ENCODE measurements around the gene NRDE2. TPM values are rescaled to one million over a fixed set of nuclear protein-coding genes. Genes with fewer than 3 reads are reported as not detected.

Gene NRDE2
- total RNA-seq, 1 donor = 12.1 TPM

GRCh38 chr14:90301122-90301521, 30.6 kb downstream of the NRDE2 start:
- no peak for TF ChIP-seq CTCF (IDR thresholded peaks at IDR 0.05; ENCODE audit: insufficient read depth, low read depth, low read length)
- no peak for DNase-seq (ENCODE audit: low read depth)

GRCh38 chr14:90300611-90301047, 31.1 kb downstream of the NRDE2 start:
- H3K4me3 ChIP-seq (ENCODE audit: low read depth, low read length) = no peak overlapping the region
- no peak for TF ChIP-seq CTCF (IDR thresholded peaks at IDR 0.05; ENCODE audit: insufficient read depth, low read depth, low read length)
- peak; percentile 68 for DNase-seq (ENCODE audit: low read depth)

More at GRCh38 chr14:90301122-90301521, 30.6 kb downstream of the NRDE2 start:
- H3K4me3 ChIP-seq (ENCODE audit: low read depth, low read length) = no peak overlapping the region

GRCh38 chr14:90299408-90299807, 32.3 kb downstream of the NRDE2 start:
- H3K4me3 ChIP-seq (ENCODE audit: low read depth, low read length) = no peak overlapping the region
- DNase-seq (ENCODE audit: low read depth) = peak; percentile 28
- TF ChIP-seq CTCF (IDR thresholded peaks at IDR 0.05; ENCODE audit: insufficient read depth, low read depth, low read length) = no peak

- no peak for DNase-seq (ENCODE audit: low read depth)
- H3K4me3 ChIP-seq (ENCODE audit: low read depth, low read length) = no peak overlapping the region
- TF ChIP-seq CTCF (IDR thresholded peaks at IDR 0.05; ENCODE audit: insufficient read depth, low read depth, low read length) = no peak
These were observed 33.7 kb downstream of the NRDE2 start for GRCh38 chr14:90297876-90298629.

- H3K4me3 ChIP-seq (ENCODE audit: low read depth, low read length) = no peak overlapping the region
- DNase-seq (ENCODE audit: low read depth) = no peak
- TF ChIP-seq CTCF (IDR thresholded peaks at IDR 0.05; ENCODE audit: insufficient read depth, low read depth, low read length) = no peak
These were observed 35.1 kb downstream of the NRDE2 start for GRCh38 chr14:90296641-90297040.

GRCh38 chr14:90295870-90296516, 35.7 kb downstream of the NRDE2 start:
- TF ChIP-seq CTCF (IDR thresholded peaks at IDR 0.05; ENCODE audit: insufficient read depth, low read depth, low read length) = no peak
- no peak overlapping the region for H3K4me3 ChIP-seq (ENCODE audit: low read depth, low read length)
- DNase-seq (ENCODE audit: low read depth) = peak; percentile 76

Measured in fibroblast of villous mesenchyme (primary cell).